Liver (tissue), 9 donors: ENCODE results near the gene USP30. TPM values are rescaled to one million over a fixed set of nuclear protein-coding genes. Genes with fewer than 3 reads are reported as not detected.

Source experiments
- DNase-seq: peaks from one replicate; pipeline ENCODE4 v3.0.0-alpha.2; 2017; ENCODE audit warnings: low spot score
- H3K27ac ChIP-seq, 2 donors: one replicate each; pipeline ENCODE4 v1.7.0; 2013; ENCODE audit warnings: inconsistent platforms in 2 of 2, low read length in 2 of 2, control low read depth in 1 of 2, low read depth in 1 of 2, mild to moderate bottlenecking in 1 of 2
- H3K27me3 ChIP-seq, 4 donors: one replicate each; pipeline versions ENCODE4 v1.6.1 to v1.7.0; 2013; ENCODE audit warnings: low read length in 3 of 4, inconsistent platforms in 1 of 4, mild to moderate bottlenecking in 1 of 4, moderate library complexity in 1 of 4; ENCODE audit not compliant: control insufficient read depth in 4 of 4, insufficient read depth in 4 of 4
- H3K36me3 ChIP-seq, 4 donors: one replicate each; pipeline versions ENCODE4 v1.6.1 to v1.7.0; 2013; ENCODE audit warnings: low read length in 3 of 4, mild to moderate bottlenecking in 3 of 4, low read depth in 1 of 4, moderate library complexity in 1 of 4; ENCODE audit not compliant: control insufficient read depth in 4 of 4, insufficient read depth in 3 of 4
- H3K4me1 ChIP-seq, 4 donors: one replicate each; pipeline versions ENCODE4 v1.6.1 to v1.7.0; 2013; ENCODE audit warnings: low read length in 3 of 4, mild to moderate bottlenecking in 3 of 4, moderate library complexity in 1 of 4; ENCODE audit not compliant: control insufficient read depth in 4 of 4, insufficient read depth in 4 of 4
- H3K4me3 ChIP-seq, 3 donors: one replicate each; pipeline versions ENCODE4 v1.6.1 to v1.7.0; 2013; ENCODE audit warnings: low read length in 3 of 3, control low read depth in 1 of 3, low read depth in 1 of 3, mild to moderate bottlenecking in 1 of 3
- H3K9ac ChIP-seq, 2 donors: one replicate each; pipeline ENCODE4 v1.7.0; 2013; ENCODE audit warnings: low read length in 2 of 2, mild to moderate bottlenecking in 2 of 2, moderate library complexity in 2 of 2, control low read depth in 1 of 2, low read depth in 1 of 2
- H3K9me3 ChIP-seq, 4 donors: one replicate each; pipeline versions ENCODE4 v1.6.1 to v1.7.0; 2013; ENCODE audit warnings: low read length in 3 of 4; ENCODE audit not compliant: control insufficient read depth in 4 of 4
- EGR1 ChIP-seq, 2 donors: IDR thresholded peaks; 2 replicates each; pipeline ENCODE4 v1.6.1; 2016 to 2018; ENCODE audit warnings: antibody characterized with exemption in 2 of 2, low read depth in 2 of 2
- FOXA1 ChIP-seq: IDR thresholded peaks from 2 replicates; pipeline ENCODE4 v1.6.1; 2016; ENCODE audit warnings: antibody characterized with exemption
- FOXA2 ChIP-seq: IDR thresholded peaks from 2 replicates; pipeline ENCODE4 v1.6.1; 2016; ENCODE audit warnings: antibody characterized with exemption
- GABPA ChIP-seq, 2 donors: IDR thresholded peaks in 1 of 2; conservative IDR thresholded peaks in 1 of 2; 2 replicates each; pipeline ENCODE4 v1.6.1; 2016; ENCODE audit warnings: antibody characterized with exemption in 2 of 2, mild to moderate bottlenecking in 1 of 2, moderate library complexity in 1 of 2
- HNF4A ChIP-seq, 2 donors: conservative IDR thresholded peaks; 2 replicates each; pipeline ENCODE4 v1.6.1; 2016; ENCODE audit warnings: antibody characterized with exemption in 2 of 2, mild to moderate bottlenecking in 2 of 2
- JUND ChIP-seq, 2 donors: IDR thresholded peaks; 2 replicates each; pipeline ENCODE4 v1.6.1; 2016; ENCODE audit warnings: antibody characterized with exemption in 2 of 2
- MAX ChIP-seq: IDR thresholded peaks from 2 replicates; pipeline ENCODE4 v1.6.1; 2016; ENCODE audit warnings: antibody characterized with exemption
- RAD21 ChIP-seq, 2 donors: IDR thresholded peaks; 2 replicates each; pipeline ENCODE4 v1.6.1; 2016; ENCODE audit warnings: antibody characterized with exemption in 2 of 2, mild to moderate bottlenecking in 2 of 2
- REST ChIP-seq: IDR thresholded peaks from 2 replicates; pipeline ENCODE4 v1.6.1; 2016; ENCODE audit warnings: antibody characterized with exemption, mild to moderate bottlenecking
- RXRA ChIP-seq, 2 donors: IDR thresholded peaks; 2 replicates each; pipeline ENCODE4 v1.6.1; 2017 to 2018; ENCODE audit warnings: antibody characterized with exemption in 2 of 2, mild to moderate bottlenecking in 1 of 2
- SP1 ChIP-seq: IDR thresholded peaks from 2 replicates; pipeline ENCODE4 v1.6.1; 2018; ENCODE audit warnings: antibody characterized with exemption, mild to moderate bottlenecking
- YY1 ChIP-seq: IDR thresholded peaks from 2 replicates; pipeline ENCODE4 v1.6.1; 2016; ENCODE audit warnings: antibody characterized with exemption, mild to moderate bottlenecking
- ZBTB33 ChIP-seq: IDR thresholded peaks from 2 replicates; pipeline ENCODE4 v1.6.1; 2016; ENCODE audit warnings: antibody characterized with exemption
- WGBS: extraction: QIAGEN DNeasy Blood & Tissue Kit; methylation state at CpG from one replicate; pipeline ENCODE4 v1.1.7; 2013; 5-methylcytosine and 5-hydroxymethylcytosine counted together
- polyA plus RNA-seq, 2 donors: library from polyadenylated mRNA; stranded (reverse) in 1 of 2; unstranded in 1 of 2; fragments of 200-250 nt in 1 of 2; fragments of >200 nt in 1 of 2; fragmentation: Nextera tagmentation in 1 of 2; extraction: Ambion mirVana in 1 of 2; gene quantifications; one replicate each; pipeline versions ENCODE4 v1.2.1 to v1.2.3, GENCODE V29; 2013 to 2015
- total RNA-seq, 2 donors: library from RNA; depleted of rRNA; stranded (reverse); fragments of >200 nt; gene quantifications; one replicate each; pipeline ENCODE4 v1.2.3, GENCODE V29; 2014
- donor health status: healthy.
- donor health status: healthy.
- donor health status: healthy.
- donor health status: healthy.
- donor health status: healthy.

USP30 gene
- total and polyA plus RNA-seq, 4 donors = 6.4 to 12.1 (median 9.4) TPM

- Histone ChIP-seq H3K27ac (no peak overlapping the region), H3K9me3 (no peaks in the 10 kb centered on the region), H3K4me1 (peaks cover 4 to 43% (median 22%) of the 10 kb centered on the region in 4 donors), H3K36me3 (peaks cover 0 to 20% (median 12%) of the 10 kb centered on the region in 4 donors), H3K9ac (no peak overlapping the region), H3K4me3 (no peak overlapping the region), H3K27me3 (no peaks in the 10 kb centered on the region)
- DNase-seq = no peak
- TF ChIP-seq MAX (peak; percentile 10), RXRA (IDR thresholded peaks at IDR 0.05) (peak in 1 of 2 donors; percentile 24), EGR1 (IDR thresholded peaks at IDR 0.05; ENCODE audit: low read depth in 2 of 2) (no peak), FOXA2 (no peak)
- 66% methylated on average over 3 of the region's 3 CpGs for WGBS
Measured at GRCh38 chr12:109064143-109064542, 11.8 kb downstream of the USP30 start.

GRCh38 chr12:109065154-109065852, 12.9 kb downstream of the USP30 start:
- TF ChIP-seq YY1 = peak; percentile 81
- peak; percentile 22 to 54 for TF ChIP-seq JUND (IDR thresholded peaks at IDR 0.05)
- peak; percentile 39 for TF ChIP-seq FOXA2
- TF ChIP-seq GABPA (IDR thresholded peaks at IDR 0.05 in 1 of 2, conservative IDR thresholded peaks at IDR 0.05 in 1 of 2) = peak in 1 of 2 donors; percentile 46
- TF ChIP-seq SP1 = peak; percentile 72
- TF ChIP-seq RAD21 (IDR thresholded peaks at IDR 0.05) = peak; percentile 34 to 48
- TF ChIP-seq EGR1 (IDR thresholded peaks at IDR 0.05; ENCODE audit: low read depth in 2 of 2) = no peak
- peak; percentile 76 for TF ChIP-seq REST
- TF ChIP-seq RXRA (IDR thresholded peaks at IDR 0.05) = peak; percentile 69 to 74
- TF ChIP-seq FOXA1 = no peak
- TF ChIP-seq HNF4A (conservative IDR thresholded peaks at IDR 0.05) = peak; percentile 74 to 80
- peak; percentile 69 for TF ChIP-seq MAX
- no peak for TF ChIP-seq ZBTB33
- peaks cover 0 to 26% (median 12%) of the 10 kb centered on the region in 4 donors for H3K36me3 ChIP-seq
- peak overlapping the region; percentile 26 to 70 for H3K27ac ChIP-seq
- 30% methylated on average over 5 of the region's 5 CpGs for WGBS
- peak overlapping the region in 1 of 2 donors; percentile 36 for H3K9ac ChIP-seq
- peak; percentile 47 for DNase-seq
- H3K9me3 ChIP-seq = no peaks in the 10 kb centered on the region
- H3K4me3 ChIP-seq = no peak overlapping the region
- no peaks in the 10 kb centered on the region for H3K27me3 ChIP-seq
- peaks cover 4 to 40% (median 26%) of the 10 kb centered on the region in 4 donors for H3K4me1 ChIP-seq
